Colon (tissue), 2 donors: ENCODE data around the gene AQP1.

Source experiments
- FAIRE-seq: peaks from 2 replicates; lab custom pipeline; 2012; peaks lifted over from hg19 to GRCh38; lab: Jason Lieb, UNC
- donor health status: control.
- donor health status: control.

AQP1 gene

DNA sequence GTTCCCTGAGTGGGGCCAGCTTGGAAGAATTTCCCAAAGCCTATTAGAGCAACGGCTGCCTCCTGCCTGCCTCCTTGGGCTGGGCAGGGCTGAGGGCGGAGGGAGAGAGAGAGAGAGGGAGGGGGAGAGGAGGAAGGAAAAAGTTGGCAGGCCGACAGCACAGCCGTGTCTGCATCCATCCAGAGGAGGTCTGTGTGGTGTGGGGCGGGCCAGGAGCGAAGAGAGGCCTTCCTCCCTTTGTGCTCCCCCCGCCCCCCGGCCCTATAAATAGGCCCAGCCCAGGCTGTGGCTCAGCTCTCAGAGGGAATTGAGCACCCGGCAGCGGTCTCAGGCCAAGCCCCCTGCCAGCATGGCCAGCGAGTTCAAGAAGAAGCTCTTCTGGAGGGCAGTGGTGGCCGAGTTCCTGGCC, at the start of gene AQP1:
AQP1 (plus strand) TSS at position 293 of the 409 bp plus-strand sequence; CDS start at position 350, 57 bp downstream.
- FAIRE-seq, result no peak

GRCh38 chr7:30862995-30863705, 48.5 kb upstream of the AQP1 start:
- no peak for FAIRE-seq

GRCh38 chr7:30863706-30864035, 48.0 kb upstream of the AQP1 start:
- no peak for FAIRE-seq

GRCh38 chr7:30864101-30864500, 47.6 kb upstream of the AQP1 start:
- FAIRE-seq, result no peak

DNA sequence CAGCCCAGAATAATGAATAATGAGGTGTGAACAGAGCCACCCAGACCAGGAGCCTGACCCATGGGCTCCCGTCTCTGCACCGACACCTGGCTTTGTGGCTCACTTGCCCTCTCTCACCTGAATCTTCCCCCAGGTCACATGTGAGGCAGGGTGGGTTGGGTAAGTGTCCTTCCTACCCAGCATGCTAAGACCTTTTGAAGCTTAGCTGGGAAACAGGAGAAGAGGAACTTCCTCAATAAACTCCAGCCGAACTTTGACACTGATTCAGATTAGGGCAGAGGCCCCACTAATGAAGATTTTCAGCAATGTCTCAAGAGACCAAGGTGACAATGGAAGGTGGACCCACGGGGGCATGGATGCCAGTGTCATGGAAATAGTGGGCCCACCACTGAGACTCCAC, 46.6 kb upstream of the AQP1 start:
- FAIRE-seq, result no peak

GRCh38 chr7:30865821-30866220, 45.8 kb upstream of the AQP1 start:
- no peak for FAIRE-seq

DNA sequence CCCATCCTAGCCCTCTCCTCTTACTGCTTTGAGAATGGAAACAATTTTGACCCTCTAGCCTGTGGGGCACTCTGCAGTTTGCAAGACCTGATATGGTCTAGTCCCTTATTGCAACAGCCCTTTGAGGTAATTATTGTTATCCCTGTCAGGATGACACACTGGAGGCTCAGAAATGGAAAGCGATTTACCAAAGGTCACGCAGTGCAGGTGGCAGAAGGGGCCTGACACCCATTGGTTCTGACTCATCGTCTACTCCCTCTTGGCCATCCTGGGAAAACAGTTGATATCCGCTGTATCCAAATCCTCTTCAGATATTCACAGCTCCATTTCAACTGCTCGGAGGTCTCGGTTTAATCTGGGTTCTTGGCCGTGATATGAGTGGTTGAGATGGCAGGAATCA, 44.7 kb upstream of the AQP1 start:
- FAIRE-seq, result no peak

- FAIRE-seq, result no peak
These were observed 44.2 kb upstream of the AQP1 start for GRCh38 chr7:30867483-30867882.

DNA sequence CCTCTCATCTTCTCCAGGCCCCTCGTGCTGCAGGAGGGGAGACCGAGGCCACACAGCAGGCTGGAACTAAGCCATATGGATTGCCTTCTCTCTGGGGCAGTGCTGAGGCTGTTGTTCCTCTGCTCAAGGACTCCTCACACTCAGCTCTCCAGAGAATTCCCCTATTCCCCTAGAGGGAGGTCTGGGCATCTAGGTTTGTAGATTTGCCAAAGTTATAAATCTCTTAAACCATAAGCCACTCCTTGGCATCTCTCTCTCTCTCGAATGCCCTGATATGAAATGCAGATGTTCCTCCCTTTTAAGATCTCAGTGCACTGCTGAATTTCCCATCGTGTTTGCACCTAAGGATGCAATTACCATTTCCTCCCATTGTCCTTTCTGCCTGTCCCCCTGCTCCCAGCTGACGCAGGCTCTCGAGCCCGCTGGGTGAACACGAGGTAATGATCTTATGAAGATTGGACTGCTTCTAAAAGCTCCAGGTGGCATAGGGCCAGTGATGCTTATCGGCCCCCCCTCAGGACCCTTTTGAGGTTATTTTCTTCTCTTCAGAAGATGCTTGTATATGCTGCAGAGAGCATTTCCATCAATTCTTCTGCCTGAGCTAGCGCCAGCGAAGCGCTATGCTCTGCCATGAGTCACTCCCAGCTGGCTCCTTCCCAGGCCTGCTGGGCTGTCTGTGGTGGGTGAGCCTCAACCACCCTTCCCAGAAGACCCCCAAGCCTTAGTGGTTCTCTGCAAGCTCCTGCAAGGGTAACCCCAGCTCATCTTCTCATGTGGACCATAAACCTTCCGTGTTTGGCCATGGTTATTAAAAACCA, 41.6 kb upstream of the AQP1 start:
- no peak for FAIRE-seq

- FAIRE-seq, result no peak
These were observed 40.7 kb upstream of the AQP1 start for GRCh38 chr7:30870821-30871518.

GRCh38 chr7:30871655-30872054, 40.0 kb upstream of the AQP1 start:
- FAIRE-seq, result no peak

DNA sequence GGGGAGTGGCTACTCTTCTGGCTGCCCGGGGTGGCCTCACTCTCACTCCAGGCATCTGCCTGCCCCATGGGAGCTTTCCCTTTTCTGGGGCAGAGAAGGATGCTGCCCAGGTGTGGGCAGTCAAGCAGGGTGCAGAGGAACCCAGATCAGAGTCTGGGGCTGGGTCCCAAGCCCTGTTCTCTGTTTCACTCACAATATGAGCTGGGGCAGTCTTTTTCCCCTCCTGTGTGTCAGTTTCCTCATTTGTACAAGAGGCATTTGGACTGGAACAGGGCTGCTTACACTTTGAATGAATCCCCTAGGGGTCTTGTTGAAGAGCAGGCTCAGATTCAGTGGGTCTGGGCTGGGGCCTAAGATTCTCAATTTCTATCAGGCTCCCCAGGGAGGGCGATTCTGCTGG, 38.4 kb upstream of the AQP1 start:
- no peak for FAIRE-seq

DNA sequence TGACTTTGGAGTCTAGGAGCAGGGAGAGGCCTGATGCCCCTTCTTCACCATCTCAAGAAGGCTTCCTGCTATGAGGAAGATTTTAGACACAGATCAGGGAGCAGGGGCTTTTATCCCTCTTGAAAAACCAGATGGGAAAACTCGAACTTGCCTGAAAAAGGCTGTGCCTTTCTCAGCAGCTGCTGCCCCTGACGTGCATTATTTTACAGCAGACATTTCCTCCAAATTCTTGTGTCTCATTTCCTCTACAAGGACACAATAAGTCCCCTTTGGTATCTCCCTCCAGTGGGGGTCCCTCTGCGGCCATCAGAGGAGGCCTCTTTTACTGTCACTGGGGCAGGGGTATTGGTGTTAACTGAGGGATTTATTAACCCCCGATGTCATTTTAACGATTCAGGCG, 38.0 kb upstream of the AQP1 start:
- no peak for FAIRE-seq

- FAIRE-seq, result no peak
These were observed 36.9 kb upstream of the AQP1 start for GRCh38 chr7:30874656-30875302.

DNA sequence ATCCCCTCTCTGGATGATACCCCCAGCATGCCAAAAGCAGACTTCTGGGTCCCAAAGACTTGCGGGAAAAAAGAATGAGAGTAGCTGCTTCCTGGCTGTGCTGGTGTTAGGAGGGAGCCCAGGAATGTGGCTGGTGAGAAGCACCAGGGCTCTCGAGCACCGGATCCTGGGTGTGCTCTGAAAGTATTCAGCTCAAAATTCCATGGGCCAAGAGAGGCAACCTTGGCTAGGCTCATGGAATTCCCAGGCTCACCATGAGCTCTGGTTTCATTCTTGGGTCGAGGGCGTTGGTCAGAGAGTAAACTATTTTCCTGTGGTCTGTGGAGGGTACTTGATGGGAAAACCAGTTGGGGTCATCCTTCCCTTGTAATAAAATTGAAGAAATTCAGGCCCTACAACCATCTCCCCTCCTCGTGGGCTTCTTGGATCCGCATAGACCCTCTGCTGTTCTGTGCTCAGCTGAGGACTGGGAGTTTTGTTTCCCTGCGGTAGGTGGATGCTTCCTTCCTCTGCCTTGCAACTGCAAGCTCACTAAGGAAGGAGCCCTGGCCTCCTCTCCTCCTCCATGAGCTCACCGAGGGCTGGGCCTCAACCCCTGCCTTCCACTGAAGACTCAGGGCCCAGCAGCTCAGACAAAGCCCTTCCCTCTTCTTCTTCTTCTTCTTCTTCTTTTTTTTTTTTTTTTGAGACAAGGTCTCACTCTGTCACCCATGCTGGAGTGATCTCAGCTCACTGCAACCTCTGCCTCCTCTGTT, 34.5 kb upstream of the AQP1 start:
- no peak for FAIRE-seq

DNA sequence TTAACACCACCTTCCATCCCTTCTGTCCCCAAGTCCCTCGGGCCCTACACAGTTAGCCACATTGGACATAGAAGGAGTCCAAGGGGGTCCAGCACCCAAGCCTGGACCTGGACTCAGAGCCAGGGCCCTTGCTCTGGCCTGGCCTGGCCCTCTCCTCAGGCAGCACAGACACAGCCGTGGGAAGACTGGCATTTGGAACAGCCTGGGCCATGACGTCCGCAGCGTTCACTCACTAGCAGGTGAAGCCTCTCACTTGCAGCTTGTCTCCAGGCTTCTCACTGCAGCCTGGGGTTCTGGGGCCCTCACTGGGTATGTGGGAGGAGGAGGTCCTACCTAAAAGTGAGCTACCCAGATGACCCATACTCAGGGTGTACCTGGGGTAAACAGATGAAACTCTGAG, 33.7 kb upstream of the AQP1 start:
- FAIRE-seq, result no peak

- no peak for FAIRE-seq
These were observed 32.2 kb upstream of the AQP1 start for GRCh38 chr7:30879139-30880124.

GRCh38 chr7:30880125-30880720, 31.4 kb upstream of the AQP1 start:
- no peak for FAIRE-seq

DNA sequence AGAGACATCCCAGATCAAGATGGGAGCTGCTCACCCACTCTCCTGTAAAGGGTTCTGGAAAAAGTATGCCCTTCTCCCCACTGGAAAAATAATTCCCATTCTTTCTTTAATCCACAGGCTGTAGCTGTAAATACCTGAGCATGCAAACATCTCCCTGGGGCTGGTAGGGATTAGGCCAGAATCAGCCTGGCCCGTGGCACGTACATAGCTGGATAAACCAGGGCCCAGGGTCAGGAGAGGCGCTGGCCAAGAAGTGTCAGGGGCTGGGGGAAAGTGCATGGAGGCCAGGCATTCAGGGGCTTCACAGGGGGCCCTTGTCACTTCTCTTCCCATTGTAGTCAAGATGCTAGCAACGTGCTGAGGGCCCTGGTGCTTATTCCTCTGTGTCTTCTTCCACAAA, 30.7 kb upstream of the AQP1 start:
- FAIRE-seq, result no peak

DNA sequence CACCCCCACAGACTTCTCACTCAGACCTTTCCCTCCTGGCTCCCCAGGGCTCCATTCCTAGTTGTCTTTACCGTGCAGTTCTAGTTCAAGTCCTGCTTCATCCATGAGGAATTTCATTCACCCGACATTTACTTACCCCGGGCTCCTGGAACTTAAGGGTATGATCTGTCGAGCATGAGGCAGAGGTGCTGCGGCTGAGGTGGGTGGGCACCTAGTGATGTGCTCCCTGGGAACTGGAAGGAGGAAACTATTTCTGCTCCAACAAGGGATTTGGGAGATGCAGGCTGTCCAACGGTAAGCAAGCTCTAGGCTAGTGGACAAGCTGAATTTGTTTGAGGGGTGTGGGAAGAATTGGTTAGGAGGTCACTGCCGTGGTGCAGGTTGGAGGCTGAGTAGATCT, 30.2 kb upstream of the AQP1 start:
- no peak for FAIRE-seq
